ENCODE results near the gene NXPE4.
"Not testable (repeated sequence)": the region's sequence is repeated elsewhere in the genome, so short reads cannot be mapped to it uniquely, and the experiment has no call there.

GRCh38 chr11:114606802-114607075, 11.2 kb upstream of the NXPE4 start:
- not testable (repeated sequence) for TF ChIP-seq SUZ12 (IDR thresholded peaks at IDR 0.05); PKNOX1 (IDR thresholded peaks at IDR 0.05); SP1 (IDR thresholded peaks at IDR 0.05); TARDBP (IDR thresholded peaks at IDR 0.05); LEF1 (IDR thresholded peaks at IDR 0.05; ENCODE audit: borderline replicate concordance)

Data from HEK293T (cell line).